Activated CD8-positive, alpha-beta T cell treated with anti-CD3 and anti-CD28 coated beads, Interleukin-2, amount 10 ng/mL, durations not matched to agents 7 days and 5 days (primary cell): ENCODE results near the gene TREML2. TPM values are rescaled to one million over a fixed set of nuclear protein-coding genes. Genes with fewer than 3 reads are reported as not detected.
A peak's percentile ranks its signal among the peaks of the same experiment; 100 is the strongest.

ENCODE experiments used
- ATAC-seq: fragments of 150-1000 bp; cut with Tn5 transposase; one replicate; pipeline ENCODE4 v1.10.0; 2021; ENCODE audit warnings: moderate library complexity
- CTCF ChIA-PET: fragments of 350-600 bp; sonication (Branson Sonifier 250); formaldehyde crosslinking; loops from one replicate; lab custom pipeline; 2021; ENCODE audit warnings: antibody characterized with exemption; lab: Charles Lee
- POLR2A ChIA-PET: fragments of 350-600 bp; sonication (Branson Sonifier 250); formaldehyde crosslinking; loops from one replicate; lab custom pipeline; 2021; ENCODE audit warnings: antibody characterized with exemption; lab: Charles Lee
- DNase-seq: peaks from one replicate; pipeline ENCODE4 v3.0.0-alpha.2; 2020
- H3K27ac Mint-ChIP-seq: one replicate; pipeline ENCODE4 v1.8.0; 2021; ENCODE audit warnings: mild to moderate bottlenecking, mixed read lengths
- H3K27me3 Mint-ChIP-seq: one replicate; pipeline ENCODE4 v1.8.0; 2021; ENCODE audit warnings: low read depth, mixed read lengths
- H3K36me3 Mint-ChIP-seq: one replicate; pipeline ENCODE4 v1.8.0; 2021; ENCODE audit warnings: low read depth, mixed read lengths
- H3K4me1 Mint-ChIP-seq: one replicate; pipeline ENCODE4 v1.8.0; 2021; ENCODE audit warnings: low read depth, mixed read lengths
- H3K4me3 Mint-ChIP-seq: one replicate; pipeline ENCODE4 v1.8.0; 2021; ENCODE audit warnings: mild to moderate bottlenecking, mixed read lengths
- H3K9me3 Mint-ChIP-seq: one replicate; pipeline ENCODE4 v1.8.0; 2022; ENCODE audit warnings: mixed read lengths; ENCODE audit not compliant: insufficient read depth
- total RNA-seq, 2 experiments: library from RNA; stranded (reverse); gene quantifications; one replicate each; pipeline ENCODE4 v1.2.3, GENCODE V29; 2021

Gene TREML2
- total RNA-seq, 2 experiments from 2014 or later = 23.5 to 24.9 TPM

GRCh38 chr6:41157323-41157722, 43.6 kb downstream of the TREML2 start:
- Mint-ChIP-seq H3K9me3 (no peaks in the 10 kb centered on the region), H3K27me3 (peaks cover 19% of the 10 kb centered on the region), H3K4me3 (no peak overlapping the region), H3K4me1 (peaks cover 8% of the 10 kb centered on the region), H3K36me3 (no peaks in the 10 kb centered on the region), H3K27ac (no peak overlapping the region)
- ATAC-seq (no peak), DNase-seq (no peak)
- ChIA-PET POLR2A (no interaction called here), CTCF (no interaction called here)

- H3K36me3 Mint-ChIP-seq = no peaks in the 10 kb centered on the region
These were observed 44.2 kb downstream of the TREML2 start for GRCh38 chr6:41156771-41157170.

GRCh38 chr6:41156001-41156400, 44.9 kb downstream of the TREML2 start:
- POLR2A ChIA-PET = no interaction called here
- Mint-ChIP-seq H3K4me1 (peaks cover 8% of the 10 kb centered on the region), H3K27me3 (peaks cover 19% of the 10 kb centered on the region), H3K27ac (no peak overlapping the region), H3K4me3 (no peak overlapping the region), H3K9me3 (no peaks in the 10 kb centered on the region), H3K36me3 (no peaks in the 10 kb centered on the region)
- DNase-seq (no peak), ATAC-seq (no peak)
- CTCF ChIA-PET = no interaction called here

More at GRCh38 chr6:41156771-41157170, 44.2 kb downstream of the TREML2 start:
- peaks cover 8% of the 10 kb centered on the region for H3K4me1 Mint-ChIP-seq
- no peak for ATAC-seq
- DNase-seq = no peak
- ChIA-PET POLR2A (no interaction called here), CTCF (no interaction called here)
- no peak overlapping the region for H3K27ac Mint-ChIP-seq
- no peaks in the 10 kb centered on the region for H3K9me3 Mint-ChIP-seq
- H3K4me3 Mint-ChIP-seq = no peak overlapping the region
- peaks cover 19% of the 10 kb centered on the region for H3K27me3 Mint-ChIP-seq

GRCh38 chr6:41155132-41155805, 45.7 kb downstream of the TREML2 start:
- DNase-seq = no peak
- no peak for ATAC-seq
- CTCF ChIA-PET = no interaction called here
- Mint-ChIP-seq H3K4me3 (no peak overlapping the region), H3K27ac (no peak overlapping the region), H3K27me3 (peaks cover 19% of the 10 kb centered on the region), H3K36me3 (no peaks in the 10 kb centered on the region), H3K4me1 (peaks cover 8% of the 10 kb centered on the region), H3K9me3 (no peaks in the 10 kb centered on the region)
- POLR2A ChIA-PET = no interaction called here

GRCh38 chr6:41153992-41154625, 46.8 kb downstream of the TREML2 start, which contains the start of gene TREML1:
TSS of gene TREML1 (minus strand) at chr6:41154347. CDS start at chr6:41154288, 59 bp downstream.
- DNase-seq (no peak), ATAC-seq (no peak)
- CTCF ChIA-PET = interaction anchor here (1.3 kb wide), 1 partner anchor 153 kb away, joined by 3 read pairs; no protein-coding TSS in a partner anchor
- H3K36me3 Mint-ChIP-seq = no peaks in the 10 kb centered on the region
- H3K27me3 Mint-ChIP-seq = peaks cover 19% of the 10 kb centered on the region
- H3K4me3 Mint-ChIP-seq = no peak within 1 kb of the TSS
- H3K9me3 Mint-ChIP-seq = no peaks in the 10 kb centered on the region
- peaks cover 8% of the 10 kb centered on the region for H3K4me1 Mint-ChIP-seq
- no peak within 1 kb of the TSS for H3K27ac Mint-ChIP-seq
- POLR2A ChIA-PET = no interaction called here

- H3K36me3 Mint-ChIP-seq = no peaks in the 10 kb centered on the region
- ChIA-PET POLR2A (no interaction called here), CTCF (interaction anchor here (1.3 kb wide), 1 partner anchor 154 kb away, joined by 3 read pairs; no protein-coding TSS in a partner anchor)
- no peaks in the 10 kb centered on the region for H3K9me3 Mint-ChIP-seq
- ATAC-seq (no peak), DNase-seq (no peak)
- peaks cover 13% of the 10 kb centered on the region for H3K4me1 Mint-ChIP-seq
- no peak overlapping the region for H3K27ac Mint-ChIP-seq
- H3K27me3 Mint-ChIP-seq = peaks cover 19% of the 10 kb centered on the region
- H3K4me3 Mint-ChIP-seq = no peak overlapping the region
These were observed 47.5 kb downstream of the TREML2 start for GRCh38 chr6:41153451-41153850.

- POLR2A ChIA-PET = no interaction called here
- no peak overlapping the region for H3K27ac Mint-ChIP-seq
These were observed 50.3 kb downstream of the TREML2 start for GRCh38 chr6:41150671-41151070.

GRCh38 chr6:41147917-41148316, 53.0 kb downstream of the TREML2 start:
- Mint-ChIP-seq H3K27ac (peak overlapping the region; percentile 58), H3K36me3 (no peaks in the 10 kb centered on the region), H3K9me3 (no peaks in the 10 kb centered on the region), H3K4me1 (peaks cover 19% of the 10 kb centered on the region), H3K27me3 (no peaks in the 10 kb centered on the region), H3K4me3 (peak overlapping the region; percentile 61)
- DNase-seq (no peak), ATAC-seq (peak; percentile 58)
- ChIA-PET POLR2A (no interaction called here), CTCF (interaction anchor here (0.8 kb wide), 1 partner anchor 15 kb away, joined by 3 read pairs; no protein-coding TSS in a partner anchor)

More at GRCh38 chr6:41150671-41151070, 50.3 kb downstream of the TREML2 start:
- DNase-seq (no peak), ATAC-seq (no peak)
- H3K36me3 Mint-ChIP-seq = no peaks in the 10 kb centered on the region
- CTCF ChIA-PET = no interaction called here
- no peaks in the 10 kb centered on the region for H3K9me3 Mint-ChIP-seq
- H3K27me3 Mint-ChIP-seq = peaks cover 5% of the 10 kb centered on the region
- no peak overlapping the region for H3K4me3 Mint-ChIP-seq
- peaks cover 27% of the 10 kb centered on the region for H3K4me1 Mint-ChIP-seq

Other genes starting within 250 kb of the TREML2 start
- gene UNC5CL, start 161.9 kb downstream of the TREML2 start, total RNA-seq = 1 to 10 TPM; 1.1 TPM
- gene TSPO2, start 158.7 kb downstream of the TREML2 start, total RNA-seq = not detected
- not detected for gene APOBEC2, start 147.9 kb downstream of the TREML2 start, total RNA-seq
- 10 to 100 TPM; 30.2 to 31.9 TPM for gene OARD1, start 128.8 kb downstream of the TREML2 start, total RNA-seq
- 10 to 100 TPM; 32.3 to 32.5 TPM for gene NFYA, start 128.2 kb downstream of the TREML2 start, total RNA-seq
- not detected for gene TREML1, start 46.8 kb downstream of the TREML2 start, total RNA-seq
- gene TREM2, start 38.0 kb downstream of the TREML2 start, total RNA-seq = not detected
- not detected for gene TREML4, start 27.2 kb upstream of the TREML2 start, total RNA-seq
- gene TREM1, start 85.5 kb upstream of the TREML2 start, total RNA-seq = not detected
- gene NCR2, start 134.5 kb upstream of the TREML2 start, total RNA-seq = 1 to 10 TPM in 1 of 2 experiments, under 1 TPM in 1; 0.45 to 1.3 TPM